ENCODE results near the gene PLD1.

- TF ChIP-seq MAX (IDR thresholded peaks at IDR 0.05) = no peak
- no peak for TF ChIP-seq SUZ12 (IDR thresholded peaks at IDR 0.05; ENCODE audit: low read length)
- no peak for TF ChIP-seq CTCF (IDR thresholded peaks at IDR 0.05; ENCODE audit: control extremely low read depth in 1 of 3, insufficient read depth in 1 of 3, low read depth in 1 of 3, low read length in 3 of 3)
- no peak for TF ChIP-seq EZH2 (IDR thresholded peaks at IDR 0.05; ENCODE audit: low read depth, low read length, severe bottlenecking)
- TF ChIP-seq ATF2 (IDR thresholded peaks at IDR 0.05; ENCODE audit: low read length) = no peak
- TF ChIP-seq KDM5A (IDR thresholded peaks at IDR 0.05; ENCODE audit: low read length) = no peak
- no peak for TF ChIP-seq SIN3A (conservative IDR thresholded peaks at IDR 0.05 in 1 of 2, IDR thresholded peaks at IDR 0.05 in 1 of 2; ENCODE audit: low read depth in 1 of 2, low read length in 2 of 2)
- TF ChIP-seq KDM4A (IDR thresholded peaks at IDR 0.05; ENCODE audit: low read depth, low read length, severe bottlenecking) = no peak
Measured at GRCh38 chr3:171727288-171727687, 83.0 kb downstream of the PLD1 start.

Data from H1 (cell line).